Gastroesophageal sphincter (tissue), 4 donors: Measurements from ENCODE around the gene TAX1BP1. TPM values are rescaled to one million over a fixed set of nuclear protein-coding genes. Genes with fewer than 3 reads are reported as not detected.

ENCODE experiments used
- ATAC-seq: fragments of 150-250 bp; one replicate; pipeline ENCODE4 v1.9.1; 2016; ENCODE audit warnings: mild to moderate bottlenecking, moderate library complexity
- H3K27ac ChIP-seq, 4 donors: fragments of 200-600 bp; sonication (generic) in 3 of 4; 1 replicate in 3 of 4; 2 replicates in 1 of 4; pipeline ENCODE4 v1.5.1; 2016 to 2019
- H3K27me3 ChIP-seq: fragments of 200-600 bp; sonication (generic); one replicate; pipeline ENCODE4 v1.5.1; 2019
- H3K36me3 ChIP-seq, 2 donors: fragments of 200-600 bp; sonication (generic); one replicate each; pipeline ENCODE4 v1.5.1; 2019; ENCODE audit warnings: control low read depth in 1 of 2
- H3K4me1 ChIP-seq, 3 donors: fragments of 200-600 bp; sonication (generic); 1 replicate in 2 of 3; 2 replicates in 1 of 3; pipeline ENCODE4 v1.5.1; 2016 to 2019; ENCODE audit warnings: control low read depth in 2 of 3
- H3K4me3 ChIP-seq, 2 donors: fragments of 200-600 bp; sonication (generic); one replicate each; pipeline ENCODE4 v1.5.1; 2019; ENCODE audit warnings: mild to moderate bottlenecking in 1 of 2, moderate library complexity in 1 of 2
- H3K9me3 ChIP-seq, 3 donors: fragments of 200-600 bp; sonication (generic); one replicate each; pipeline ENCODE4 v1.5.1; 2017 to 2019; ENCODE audit warnings: control low read depth in 2 of 3
- EP300 ChIP-seq: sonication (generic); formaldehyde crosslinking; IDR thresholded peaks from one replicate; pipeline ENCODE4 v1.6.1; 2017; ENCODE audit warnings: antibody characterized with exemption, mild to moderate bottlenecking
- POLR2A ChIP-seq, 2 donors: fragments of 450-650 bp; IDR thresholded peaks; one replicate each; pipeline ENCODE4 v1.6.1; 2017; ENCODE audit warnings: antibody characterized with exemption in 2 of 2, mild to moderate bottlenecking in 2 of 2, moderate library complexity in 1 of 2
- POLR2AphosphoS5 ChIP-seq: sonication (generic); formaldehyde crosslinking; IDR thresholded peaks from one replicate; pipeline ENCODE4 v1.6.1; 2017; ENCODE audit warnings: antibody characterized with exemption
- WGBS, 2 donors: methylation state at CpG; one replicate each; pipeline ENCODE4 v1.1.5; 2018; ENCODE audit warnings: low coverage in 1 of 2; 5-methylcytosine and 5-hydroxymethylcytosine counted together
- total RNA-seq, 4 donors: library from RNA; depleted of rRNA; stranded (reverse); fragments of >200 nt; gene quantifications; one replicate each; pipeline ENCODE4 v1.1.0, GENCODE V29; 2016
- TF ChIP-seq, protein P1 (sequence below), 4 experiments: fragments of 200-600 bp in 2 of 4; fragments of 450-650 bp in 2 of 4; sonication (generic) in 1 of 4; IDR thresholded peaks; one replicate each; pipeline ENCODE4 v1.5.1; 2017 to 2019; ENCODE audit warnings: antibody characterized with exemption in 4 of 4, mild to moderate bottlenecking in 2 of 4, moderate library complexity in 2 of 4

The TAX1BP1 gene
- total RNA-seq, 4 donors from 2014 or later: 118 to 151 (median 144) TPM

DNA sequence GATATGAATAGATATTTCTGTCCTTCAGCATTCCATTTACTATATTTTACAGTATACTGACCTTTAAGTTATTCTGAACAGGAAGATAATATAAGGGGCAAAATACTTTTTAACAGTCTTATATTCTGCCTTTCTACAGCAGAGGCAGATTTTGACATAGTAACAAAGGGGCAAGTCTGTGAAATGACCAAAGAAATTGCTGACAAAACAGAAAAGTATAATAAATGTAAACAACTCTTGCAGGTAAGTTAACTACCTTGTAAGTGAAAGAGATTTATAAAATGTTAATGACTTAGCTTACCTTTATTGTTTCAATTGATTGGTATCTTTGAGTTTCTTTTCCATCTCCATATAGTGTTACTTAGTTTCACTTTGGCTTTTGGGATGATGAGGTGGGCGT lies 56.0 kb downstream of the TAX1BP1 start:
- TF ChIP-seq EP300 (no peak), POLR2A (IDR thresholded peaks at IDR 0.05) (no peak), POLR2AphosphoS5 (no peak)
- TF ChIP-seq, protein P1, sequence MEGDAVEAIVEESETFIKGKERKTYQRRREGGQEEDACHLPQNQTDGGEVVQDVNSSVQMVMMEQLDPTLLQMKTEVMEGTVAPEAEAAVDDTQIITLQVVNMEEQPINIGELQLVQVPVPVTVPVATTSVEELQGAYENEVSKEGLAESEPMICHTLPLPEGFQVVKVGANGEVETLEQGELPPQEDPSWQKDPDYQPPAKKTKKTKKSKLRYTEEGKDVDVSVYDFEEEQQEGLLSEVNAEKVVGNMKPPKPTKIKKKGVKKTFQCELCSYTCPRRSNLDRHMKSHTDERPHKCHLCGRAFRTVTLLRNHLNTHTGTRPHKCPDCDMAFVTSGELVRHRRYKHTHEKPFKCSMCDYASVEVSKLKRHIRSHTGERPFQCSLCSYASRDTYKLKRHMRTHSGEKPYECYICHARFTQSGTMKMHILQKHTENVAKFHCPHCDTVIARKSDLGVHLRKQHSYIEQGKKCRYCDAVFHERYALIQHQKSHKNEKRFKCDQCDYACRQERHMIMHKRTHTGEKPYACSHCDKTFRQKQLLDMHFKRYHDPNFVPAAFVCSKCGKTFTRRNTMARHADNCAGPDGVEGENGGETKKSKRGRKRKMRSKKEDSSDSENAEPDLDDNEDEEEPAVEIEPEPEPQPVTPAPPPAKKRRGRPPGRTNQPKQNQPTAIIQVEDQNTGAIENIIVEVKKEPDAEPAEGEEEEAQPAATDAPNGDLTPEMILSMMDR (IDR thresholded peaks at IDR 0.05): no peak
- Histone ChIP-seq H3K27ac (no peak overlapping the region), H3K36me3 (peaks cover 0 to 63% of the 10 kb centered on the region in 2 donors), H3K4me3 (no peak overlapping the region), H3K4me1 (no peaks in the 10 kb centered on the region), H3K27me3 (no peaks in the 10 kb centered on the region), H3K9me3 (no peaks in the 10 kb centered on the region)
- ATAC-seq: no peak
- WGBS, 2 donors: 88 to 100% methylated on average over 1 of the region's 1 CpG

DNA sequence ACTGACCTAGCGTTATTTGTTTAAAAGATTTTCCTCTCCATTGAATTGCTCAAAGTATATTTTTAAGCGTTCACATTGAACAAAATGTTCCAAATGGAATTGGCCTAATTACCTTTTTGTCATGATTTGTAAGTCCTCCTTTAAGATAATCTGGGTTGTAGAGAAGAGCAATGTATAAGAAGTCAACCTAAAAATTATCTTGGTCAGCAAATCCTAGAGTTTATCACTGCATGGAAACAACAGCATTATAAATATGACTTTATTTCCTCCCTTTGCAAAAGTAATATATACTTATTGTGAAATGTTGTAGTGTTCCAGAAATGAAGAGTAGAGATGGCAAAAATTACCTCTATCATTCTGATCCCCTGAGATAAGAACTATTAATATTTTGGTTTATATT lies 59.2 kb downstream of the TAX1BP1 start:
- Histone ChIP-seq H3K9me3 (no peaks in the 10 kb centered on the region), H3K27me3 (no peaks in the 10 kb centered on the region), H3K4me3 (no peak overlapping the region), H3K36me3 (peaks cover 0 to 43% of the 10 kb centered on the region in 2 donors), H3K27ac (no peak overlapping the region), H3K4me1 (no peaks in the 10 kb centered on the region)
- ATAC-seq: no peak
- 94 to 100% methylated on average over 2 of the region's 2 CpGs for WGBS, 2 donors
- TF ChIP-seq POLR2AphosphoS5 (no peak), POLR2A (IDR thresholded peaks at IDR 0.05) (no peak), EP300 (no peak)
- TF ChIP-seq, protein P1 (IDR thresholded peaks at IDR 0.05): no peak

DNA sequence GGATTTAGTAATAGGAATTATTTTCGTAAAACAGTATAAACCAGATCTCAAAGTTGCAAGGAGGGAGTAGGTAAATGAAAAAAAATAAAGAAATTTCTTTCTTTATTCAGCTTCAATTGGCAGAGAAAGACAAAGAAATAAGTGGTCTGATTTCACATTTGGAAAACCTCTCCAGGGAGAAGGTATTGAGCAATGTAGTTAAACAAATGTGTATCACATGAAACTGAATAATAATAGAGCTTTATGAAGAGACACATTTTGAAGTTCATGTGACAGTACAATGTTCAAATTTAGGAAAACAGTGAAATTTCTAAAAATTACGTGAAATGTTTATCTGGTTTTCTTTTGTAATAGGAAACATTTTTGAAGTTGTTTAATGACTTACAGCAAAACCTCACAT lies 63.0 kb downstream of the TAX1BP1 start:
- ATAC-seq: no peak
- TF ChIP-seq EP300 (no peak), POLR2AphosphoS5 (no peak), POLR2A (IDR thresholded peaks at IDR 0.05) (no peak)
- TF ChIP-seq, protein P1 (IDR thresholded peaks at IDR 0.05): no peak
- Histone ChIP-seq H3K36me3 (peaks cover 0 to 12% of the 10 kb centered on the region in 2 donors), H3K4me3 (no peak overlapping the region), H3K27me3 (no peaks in the 10 kb centered on the region), H3K4me1 (peaks cover 0 to under 1% (median 0%) of the 10 kb centered on the region in 3 donors), H3K9me3 (no peaks in the 10 kb centered on the region), H3K27ac (no peak overlapping the region)
- 76 to 80% methylated on average over 2 of the region's 2 CpGs for WGBS, 2 donors

DNA sequence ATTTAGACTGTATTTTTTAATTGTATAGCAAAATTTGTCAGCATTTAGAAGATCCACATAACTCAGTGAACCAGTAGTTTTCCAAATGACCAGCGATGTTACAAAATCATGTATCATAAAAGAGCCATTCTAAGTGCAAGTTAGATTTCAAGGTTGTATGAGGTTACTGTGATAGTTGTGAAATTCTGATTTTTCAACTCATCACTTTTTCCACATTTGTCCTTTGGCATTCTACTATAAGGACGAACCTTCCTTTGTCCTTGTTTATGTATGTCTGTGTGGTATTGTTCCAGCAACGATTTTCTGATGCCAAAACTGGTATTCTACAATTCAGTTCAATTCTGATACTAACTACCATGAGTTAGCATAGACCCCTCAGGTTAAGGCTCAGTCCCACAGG lies 64.2 kb downstream of the TAX1BP1 start:
- H3K27ac ChIP-seq: no peak overlapping the region
- TF ChIP-seq, protein P1 (IDR thresholded peaks at IDR 0.05): no peak
- TF ChIP-seq POLR2A (IDR thresholded peaks at IDR 0.05) (no peak), POLR2AphosphoS5 (no peak), EP300 (no peak)
- peaks cover 0 to 12% (median 0%) of the 10 kb centered on the region in 3 donors for H3K4me1 ChIP-seq
- no peaks in the 10 kb centered on the region for H3K27me3 ChIP-seq
- H3K4me3 ChIP-seq: no peak overlapping the region
- peaks cover 0 to 12% of the 10 kb centered on the region in 2 donors for H3K36me3 ChIP-seq
- WGBS, 2 donors: 83 to 84% methylated on average over 3 of the region's 3 CpGs
- ATAC-seq: no peak
- H3K9me3 ChIP-seq: no peaks in the 10 kb centered on the region

DNA sequence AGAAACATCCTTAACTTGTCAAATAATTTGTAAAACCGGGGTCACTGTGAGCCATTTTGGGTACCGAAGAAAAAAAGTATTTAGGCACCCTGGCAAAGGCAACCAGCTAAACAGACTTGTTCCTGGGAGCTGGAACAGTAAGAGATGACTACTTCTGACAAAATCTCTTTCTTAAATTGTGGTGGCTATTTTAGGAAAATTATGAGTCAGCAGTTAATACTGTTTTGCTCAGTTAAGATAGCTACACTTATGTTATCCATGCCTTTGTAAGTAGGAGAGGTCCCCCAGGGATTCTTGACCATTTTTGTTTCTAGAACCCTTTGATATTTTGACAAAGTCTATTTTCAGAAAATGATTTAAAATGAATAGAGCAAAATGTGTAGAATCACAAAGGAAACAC lies 68.7 kb downstream of the TAX1BP1 start:
- no peak for ATAC-seq
- H3K27me3 ChIP-seq: no peaks in the 10 kb centered on the region
- TF ChIP-seq EP300: no peak
- no peak for TF ChIP-seq POLR2A (IDR thresholded peaks at IDR 0.05)
- TF ChIP-seq, protein P1 (IDR thresholded peaks at IDR 0.05): no peak
- no peak for TF ChIP-seq POLR2AphosphoS5
- WGBS, 2 donors: 62 to 68% methylated on average over 2 of the region's 2 CpGs
- H3K9me3 ChIP-seq: no peaks in the 10 kb centered on the region
- peaks cover 0 to 5% of the 10 kb centered on the region in 2 donors for H3K36me3 ChIP-seq
- H3K4me1 ChIP-seq: peaks cover 0 to 15% (median 0%) of the 10 kb centered on the region in 3 donors
- H3K27ac ChIP-seq: peak overlapping the region in 1 of 4 donors; percentile 28
- no peak overlapping the region for H3K4me3 ChIP-seq
